ENCODE data around the gene GAA.

Gene GAA

GRCh38 chr17:80101011-80101945 lies at the start of gene GAA:
Gene GAA, plus strand, starts transcription at chr17:80101581. Its CDS starts 3,006 bp downstream, at chr17:80104587.
- DNase-seq: peak; percentile 84

- DNase-seq: no peak
Measured at GRCh38 chr17:80051681-80052080, 49.7 kb upstream of the GAA start.

- DNase-seq: no peak
Measured at GRCh38 chr17:80053102-80053501, 48.3 kb upstream of the GAA start.

- no peak for DNase-seq
Measured at GRCh38 chr17:80055597-80055996, 45.8 kb upstream of the GAA start.

- no peak for DNase-seq
Measured at GRCh38 chr17:80058311-80058955, 42.9 kb upstream of the GAA start.

GRCh38 chr17:80060644-80061043 lies 40.7 kb upstream of the GAA start:
- DNase-seq: no peak

- no peak for DNase-seq
Measured at GRCh38 chr17:80061421-80061820, 40.0 kb upstream of the GAA start.

GRCh38 chr17:80063830-80064585 lies 37.4 kb upstream of the GAA start:
- DNase-seq: peak; percentile 36

- DNase-seq: no peak
Measured at GRCh38 chr17:80064696-80065095, 36.7 kb upstream of the GAA start.

- no peak for DNase-seq
Measured at GRCh38 chr17:80065478-80066170, 35.8 kb upstream of the GAA start.

GRCh38 chr17:80067393-80067986 lies 33.9 kb upstream of the GAA start:
- no peak for DNase-seq

GRCh38 chr17:80068301-80069222 lies 32.8 kb upstream of the GAA start:
- peak; percentile 28 for DNase-seq

- no peak for DNase-seq
Measured at GRCh38 chr17:80070375-80071115, 30.8 kb upstream of the GAA start.

GRCh38 chr17:80071116-80071841 lies 30.1 kb upstream of the GAA start:
- no peak for DNase-seq

- no peak for DNase-seq
Measured at GRCh38 chr17:80072410-80072809, 29.0 kb upstream of the GAA start.

GRCh38 chr17:80080081-80080480 lies 21.3 kb upstream of the GAA start:
- peak; percentile 17 for DNase-seq

GRCh38 chr17:80081596-80081995 lies 19.8 kb upstream of the GAA start:
- DNase-seq: no peak

GRCh38 chr17:80082403-80083135 lies 18.8 kb upstream of the GAA start:
- DNase-seq: peak; percentile 64

GRCh38 chr17:80083136-80083661 lies 18.2 kb upstream of the GAA start:
- no peak for DNase-seq

Measured in fibroblast of skin of right biceps (primary cell).